Astrocyte (in vitro differentiated cells and primary cell): ENCODE results near the gene PARD3B. TPM values are rescaled to one million over a fixed set of nuclear protein-coding genes. Genes with fewer than 3 reads are reported as not detected.

Experiments
- DNase-seq: peaks from one replicate; pipeline ENCODE4 v3.0.0-alpha.2; 2010; ENCODE audit warnings: low read depth
- FAIRE-seq: peaks from 2 replicates; lab custom pipeline; 2011; peaks lifted over from hg19 to GRCh38; lab: Jason Lieb, UNC
- H2AFZ ChIP-seq: 2 replicates; pipeline ENCODE4 v1.6.0; 2012; ENCODE audit warnings: low read depth, low read length, inconsistent platforms
- H3K27ac ChIP-seq: 2 replicates; pipeline ENCODE4 v1.5.1; 2011; ENCODE audit warnings: low read depth, low read length, inconsistent platforms
- H3K27me3 ChIP-seq: 2 replicates; pipeline ENCODE4 v1.6.0; 2011; ENCODE audit warnings: low read length, inconsistent platforms; ENCODE audit not compliant: insufficient read depth
- H3K36me3 ChIP-seq: 2 replicates; pipeline ENCODE4 v1.5.1; 2011; ENCODE audit warnings: low read length, inconsistent platforms; ENCODE audit not compliant: insufficient read depth
- H3K4me1 ChIP-seq: 2 replicates; pipeline ENCODE4 v1.5.1; 2011; ENCODE audit warnings: low read length, inconsistent platforms; ENCODE audit not compliant: insufficient read depth
- H3K4me2 ChIP-seq: 2 replicates; pipeline ENCODE4 v1.6.0; 2012; ENCODE audit warnings: low read length, inconsistent platforms
- H3K4me3 ChIP-seq: 2 replicates; pipeline ENCODE4 v1.5.1; 2011; ENCODE audit warnings: low read depth, mild to moderate bottlenecking, low read length, inconsistent platforms; ENCODE audit not compliant: insufficient read depth
- H3K79me2 ChIP-seq: 2 replicates; pipeline ENCODE4 v1.6.0; 2012; ENCODE audit warnings: mild to moderate bottlenecking, low read length, inconsistent platforms; ENCODE audit not compliant: insufficient read depth
- H3K9ac ChIP-seq: 2 replicates; pipeline ENCODE4 v1.6.0; 2012; ENCODE audit warnings: mild to moderate bottlenecking, low read length, inconsistent platforms
- H3K9me3 ChIP-seq: 2 replicates; pipeline ENCODE4 v1.5.1; 2012; ENCODE audit warnings: low read depth, mild to moderate bottlenecking, low read length, inconsistent platforms; ENCODE audit not compliant: insufficient read depth
- H4K20me1 ChIP-seq: 2 replicates; pipeline ENCODE4 v1.6.0; 2012; ENCODE audit warnings: low read length, inconsistent platforms; ENCODE audit not compliant: insufficient read depth
- H3K27ac Mint-ChIP-seq: one replicate; pipeline ENCODE4 v1.8.0; 2021; ENCODE audit warnings: mild to moderate bottlenecking, mixed read lengths; ENCODE audit not compliant: unreplicated experiment
- H3K27me3 Mint-ChIP-seq: one replicate; pipeline ENCODE4 v1.8.0; 2021; ENCODE audit warnings: low read depth, mixed read lengths; ENCODE audit not compliant: unreplicated experiment
- H3K36me3 Mint-ChIP-seq: one replicate; pipeline ENCODE4 v1.8.0; 2021; ENCODE audit warnings: low read depth, mixed read lengths; ENCODE audit not compliant: unreplicated experiment
- H3K4me1 Mint-ChIP-seq: one replicate; pipeline ENCODE4 v1.8.0; 2021; ENCODE audit warnings: low read depth, mixed read lengths; ENCODE audit not compliant: unreplicated experiment
- H3K4me3 Mint-ChIP-seq: one replicate; pipeline ENCODE4 v1.8.0; 2021; ENCODE audit warnings: mild to moderate bottlenecking, moderate library complexity, mixed read lengths; ENCODE audit not compliant: unreplicated experiment
- H3K9me3 Mint-ChIP-seq: one replicate; pipeline ENCODE4 v1.8.0; 2021; ENCODE audit warnings: mild to moderate bottlenecking, mixed read lengths; ENCODE audit not compliant: unreplicated experiment
- CTCF ChIP-seq: IDR thresholded peaks from 2 replicates; pipeline ENCODE4 v1.5.1; 2011; ENCODE audit warnings: low read depth, mild to moderate bottlenecking, inconsistent platforms, low read length, moderate library complexity; ENCODE audit not compliant: insufficient read depth
- EZH2 ChIP-seq: IDR thresholded peaks from 2 replicates; pipeline ENCODE4 v1.6.1; 2012; ENCODE audit warnings: mild to moderate bottlenecking, low read length, inconsistent platforms; ENCODE audit not compliant: insufficient read depth
- total RNA-seq: library from RNA; stranded (reverse); gene quantifications from 2 replicates; pipeline ENCODE4 v1.2.1, GENCODE V29; 2021

PARD3B gene
- total RNA-seq, 1 donor from 2014 or later = 6.5 TPM

DNA sequence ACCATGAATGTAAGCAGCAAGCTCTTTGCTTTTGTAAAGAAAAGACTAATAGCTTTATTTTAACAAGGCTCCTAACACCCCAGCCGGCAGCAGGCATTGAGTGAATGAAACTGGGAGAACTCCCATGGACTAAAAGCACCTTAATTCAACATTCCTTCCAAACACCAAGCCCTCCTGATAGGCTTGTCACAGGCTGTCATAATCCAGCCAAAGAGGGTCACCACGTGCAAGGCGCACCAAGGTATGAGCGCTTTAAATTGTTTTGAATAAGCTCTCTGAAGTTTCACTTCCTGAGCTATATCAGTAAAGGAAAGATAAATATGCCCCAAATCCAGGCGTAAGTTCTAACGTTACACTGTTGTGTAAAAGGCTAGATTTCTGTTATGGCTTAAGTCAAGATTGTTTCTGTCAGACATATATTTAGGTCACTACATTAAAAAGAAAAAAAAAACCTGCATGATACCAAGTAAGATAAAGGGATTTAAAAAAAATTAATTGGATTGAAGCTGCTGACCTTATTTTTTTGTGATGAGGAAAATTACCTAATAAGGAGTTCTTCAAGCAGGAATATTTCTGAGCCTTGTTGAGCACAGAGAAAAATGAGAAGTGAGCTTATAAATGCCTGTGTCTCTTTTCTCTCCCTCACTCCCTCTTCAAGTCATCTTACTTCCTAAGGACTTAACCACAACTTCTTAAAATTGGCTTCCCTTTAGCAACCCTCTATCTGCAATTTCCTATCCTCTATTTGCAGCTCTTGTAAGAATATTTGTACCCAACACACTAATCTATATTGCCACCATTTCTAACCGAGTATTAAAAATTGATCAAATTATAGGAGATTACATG is 1000.9 kb downstream of the PARD3B start:
- H2AFZ ChIP-seq = no peak overlapping the region
- H3K4me1 Mint-ChIP-seq = peaks cover 3% of the 10 kb centered on the region
- no peaks in the 10 kb centered on the region for H3K4me1 ChIP-seq
- TF ChIP-seq CTCF (no peak), EZH2 (no peak)
- H3K36me3 Mint-ChIP-seq = no peaks in the 10 kb centered on the region
- H3K4me3 ChIP-seq = no peak overlapping the region
- FAIRE-seq (no peak), DNase-seq (no peak)
- H4K20me1 ChIP-seq = no peaks in the 10 kb centered on the region
- H3K9ac ChIP-seq = no peak overlapping the region
- no peak overlapping the region for H3K4me3 Mint-ChIP-seq
- no peaks in the 10 kb centered on the region for H3K36me3 ChIP-seq
- H3K9me3 ChIP-seq = no peaks in the 10 kb centered on the region
- no peaks in the 10 kb centered on the region for H3K9me3 Mint-ChIP-seq
- H3K27ac ChIP-seq = no peak overlapping the region
- no peaks in the 10 kb centered on the region for H3K79me2 ChIP-seq
- peak overlapping the region; percentile 36 for H3K27ac Mint-ChIP-seq
- H3K27me3 Mint-ChIP-seq = no peaks in the 10 kb centered on the region
- H3K27me3 ChIP-seq = no peaks in the 10 kb centered on the region
- no peak overlapping the region for H3K4me2 ChIP-seq

DNA sequence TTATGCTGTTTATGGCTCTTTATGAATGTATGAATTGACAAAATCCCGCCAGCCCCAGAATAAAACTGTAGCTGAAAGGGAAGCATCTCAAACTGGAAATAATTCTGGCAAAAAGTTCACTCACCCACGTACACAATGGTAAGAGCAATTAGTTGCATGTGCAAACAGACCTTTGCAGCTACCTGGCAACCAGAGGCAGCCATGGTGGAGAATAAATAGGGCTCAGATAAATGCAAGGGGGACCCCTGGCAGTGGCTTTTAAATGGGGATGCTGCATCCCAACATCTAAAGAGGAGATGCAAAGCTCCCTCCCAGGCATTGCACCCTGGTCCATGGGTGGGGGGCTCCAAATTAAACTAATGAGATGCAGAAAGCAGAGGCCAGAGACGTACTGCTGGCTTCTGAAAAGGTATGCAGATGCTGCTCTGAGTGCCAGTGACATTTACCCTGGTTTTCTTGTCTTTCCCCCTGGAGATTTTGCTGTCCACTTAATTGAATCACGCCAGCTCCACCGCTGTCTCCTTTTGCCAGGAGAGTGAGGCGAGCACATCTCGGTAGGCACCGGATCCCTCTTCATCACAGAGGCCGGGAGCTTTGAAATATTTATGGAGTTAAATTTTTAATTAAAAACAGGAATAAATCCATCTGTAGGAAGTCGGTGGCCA is 1010.4 kb downstream of the PARD3B start:
- Histone ChIP-seq H3K4me1 (no peaks in the 10 kb centered on the region), H3K4me3 (no peak overlapping the region), H4K20me1 (no peaks in the 10 kb centered on the region), H2AFZ (no peak overlapping the region), H3K9me3 (no peaks in the 10 kb centered on the region), H3K4me2 (no peak overlapping the region), H3K27me3 (no peaks in the 10 kb centered on the region), H3K79me2 (no peaks in the 10 kb centered on the region), H3K36me3 (no peaks in the 10 kb centered on the region), H3K9ac (no peak overlapping the region), H3K27ac (no peak overlapping the region)
- H3K27ac Mint-ChIP-seq = no peak overlapping the region
- H3K9me3 Mint-ChIP-seq = peaks cover 3% of the 10 kb centered on the region
- TF ChIP-seq EZH2 (no peak), CTCF (no peak)
- H3K27me3 Mint-ChIP-seq = no peaks in the 10 kb centered on the region
- H3K36me3 Mint-ChIP-seq = peaks cover 1% of the 10 kb centered on the region
- DNase-seq (no peak), FAIRE-seq (no peak)
- peaks cover 2% of the 10 kb centered on the region for H3K4me1 Mint-ChIP-seq
- H3K4me3 Mint-ChIP-seq = no peak overlapping the region

DNA sequence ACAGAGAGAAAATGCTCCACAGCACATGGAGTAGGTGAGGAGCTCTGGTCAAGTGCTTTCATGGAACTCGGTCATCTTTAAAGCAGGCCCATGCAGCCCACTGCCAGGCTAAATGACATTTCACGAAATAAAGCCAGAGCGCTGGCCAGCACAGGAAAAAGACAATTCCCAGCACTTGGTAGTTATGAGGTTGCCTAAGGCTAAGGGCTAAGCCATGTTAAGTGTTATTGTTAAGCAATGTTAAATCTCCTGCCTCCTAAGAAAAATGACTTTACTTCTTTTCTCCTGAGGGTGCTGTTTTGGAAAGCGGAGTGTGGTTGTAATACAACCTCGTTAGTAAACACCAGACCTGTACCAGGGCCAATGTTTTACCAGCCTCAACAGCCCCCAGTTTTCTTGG is 1011.1 kb downstream of the PARD3B start:
- Histone ChIP-seq H3K9me3 (no peaks in the 10 kb centered on the region), H3K4me1 (no peaks in the 10 kb centered on the region), H4K20me1 (no peaks in the 10 kb centered on the region), H3K4me3 (no peak overlapping the region), H3K27ac (no peak overlapping the region), H3K36me3 (no peaks in the 10 kb centered on the region), H3K79me2 (no peaks in the 10 kb centered on the region), H2AFZ (no peak overlapping the region), H3K4me2 (no peak overlapping the region), H3K9ac (no peak overlapping the region), H3K27me3 (no peaks in the 10 kb centered on the region)
- FAIRE-seq = no peak
- Mint-ChIP-seq H3K27me3 (no peaks in the 10 kb centered on the region), H3K27ac (no peak overlapping the region), H3K36me3 (peaks cover 1% of the 10 kb centered on the region), H3K4me3 (no peak overlapping the region), H3K4me1 (peaks cover 2% of the 10 kb centered on the region), H3K9me3 (peaks cover 3% of the 10 kb centered on the region)
- no peak for DNase-seq
- TF ChIP-seq CTCF = no peak
- no peak for TF ChIP-seq EZH2
